A204.1 (cell line): ENCODE measurements around the gene FOXP4.

ENCODE experiments used
- FAIRE-seq: peaks from 2 replicates; lab custom pipeline; 2012; peaks lifted over from hg19 to GRCh38; lab: Jason Lieb, UNC

The FOXP4 gene

DNA sequence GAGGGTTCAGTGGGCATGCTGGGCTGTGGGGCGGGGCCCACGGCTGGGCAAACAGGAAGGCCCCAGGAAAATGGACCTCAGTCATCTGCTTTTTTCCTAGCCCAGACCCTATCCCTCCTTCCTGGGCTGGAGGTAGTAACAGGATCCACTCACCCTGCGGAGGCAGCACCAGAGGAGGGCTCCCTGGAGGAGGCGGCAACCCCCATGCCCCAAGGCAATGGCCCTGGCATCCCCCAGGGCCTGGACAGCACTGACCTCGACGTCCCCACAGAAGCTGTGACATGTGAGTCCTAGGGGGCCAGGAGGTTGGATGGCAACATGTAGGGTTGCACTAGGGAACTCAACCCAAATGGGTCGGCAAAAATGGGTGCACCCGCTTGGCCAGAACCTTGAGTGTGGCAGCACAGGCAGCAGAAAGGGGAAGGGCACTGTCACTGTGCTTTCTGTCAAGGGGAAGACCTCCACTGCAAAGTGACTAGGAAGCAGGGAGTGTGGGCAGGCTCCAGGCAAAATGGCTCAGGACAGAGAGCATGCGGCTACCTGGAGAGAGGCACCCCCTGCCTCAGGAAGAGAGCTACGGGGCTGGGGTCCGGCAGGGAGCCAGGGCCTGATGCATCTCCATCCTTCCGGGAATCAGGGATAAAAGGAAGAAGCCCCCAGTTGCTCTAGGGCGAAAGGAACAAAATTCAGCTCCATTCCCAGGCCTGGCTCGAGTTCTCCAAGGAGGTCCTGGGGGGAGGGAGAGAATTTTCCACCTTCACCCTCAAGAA, 100.0 kb downstream of the FOXP4 start:
- FAIRE-seq, result no peak

DNA sequence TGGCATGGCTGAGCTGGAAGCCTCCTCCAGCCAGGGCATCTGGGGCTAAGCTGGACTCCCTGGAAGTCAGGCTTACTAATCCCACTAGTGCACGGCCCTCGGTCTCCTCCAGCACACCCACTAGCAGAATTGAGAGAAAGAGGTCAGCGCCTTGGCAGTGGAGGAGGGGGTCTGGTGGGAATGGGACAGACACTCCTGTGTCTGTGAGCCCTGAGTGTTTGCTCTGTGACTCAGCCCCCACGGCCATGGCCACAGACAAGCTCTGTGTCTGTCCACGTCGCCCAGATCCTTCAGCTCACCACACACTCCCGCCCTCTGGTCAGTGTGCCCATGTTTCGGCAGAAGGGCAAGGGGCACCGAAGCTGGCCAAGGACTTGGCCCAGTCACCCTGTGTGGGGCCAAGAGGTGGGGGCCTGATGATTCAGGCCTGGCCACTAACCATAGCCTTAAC, 100.9 kb downstream of the FOXP4 start:
- FAIRE-seq, result no peak

DNA sequence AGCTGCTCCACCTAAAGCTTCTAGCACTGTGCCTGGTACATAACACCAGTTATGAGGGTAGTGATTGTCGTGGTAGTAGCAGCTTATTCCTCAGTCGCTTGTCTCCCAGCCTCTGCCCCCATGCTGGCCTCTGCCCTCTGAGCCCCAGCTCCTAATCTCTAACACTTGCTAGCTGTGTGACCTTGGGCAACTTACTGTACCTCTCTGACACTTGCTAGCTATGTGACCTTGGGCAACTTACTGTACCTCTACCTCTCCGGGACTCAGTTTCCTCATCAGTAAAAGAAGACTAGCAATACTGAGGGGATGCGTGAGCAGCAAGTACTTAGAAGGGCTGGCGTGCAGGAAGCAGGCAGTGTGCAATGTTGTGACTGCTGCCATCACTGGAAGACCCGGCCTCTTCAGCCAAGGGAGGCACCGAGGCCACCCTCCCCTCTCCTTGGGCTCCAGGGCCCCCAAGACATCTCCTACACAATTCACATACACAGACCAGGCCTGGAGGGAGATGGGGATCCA, 101.9 kb downstream of the FOXP4 start:
- no peak for FAIRE-seq

DNA sequence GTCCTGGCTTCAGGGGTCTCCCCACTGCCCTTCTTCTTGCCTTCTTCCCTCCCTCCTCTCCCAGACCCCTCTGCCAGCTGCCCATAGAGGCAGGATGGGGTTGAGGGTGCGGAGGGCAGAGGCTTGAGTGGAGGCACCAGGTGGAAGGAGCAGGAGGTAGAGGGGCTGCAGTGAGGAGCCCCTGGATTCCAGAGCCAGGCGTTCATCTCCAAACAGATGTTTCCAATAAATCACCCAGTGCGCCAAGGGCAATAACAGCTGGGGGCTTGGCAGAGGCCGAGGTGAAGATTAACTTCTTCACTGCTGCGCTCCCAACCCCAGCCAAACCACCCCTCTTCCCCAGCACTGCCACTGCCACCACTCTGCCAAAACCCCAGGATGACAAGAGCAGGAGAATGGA, 102.7 kb downstream of the FOXP4 start:
- FAIRE-seq, result no peak

DNA sequence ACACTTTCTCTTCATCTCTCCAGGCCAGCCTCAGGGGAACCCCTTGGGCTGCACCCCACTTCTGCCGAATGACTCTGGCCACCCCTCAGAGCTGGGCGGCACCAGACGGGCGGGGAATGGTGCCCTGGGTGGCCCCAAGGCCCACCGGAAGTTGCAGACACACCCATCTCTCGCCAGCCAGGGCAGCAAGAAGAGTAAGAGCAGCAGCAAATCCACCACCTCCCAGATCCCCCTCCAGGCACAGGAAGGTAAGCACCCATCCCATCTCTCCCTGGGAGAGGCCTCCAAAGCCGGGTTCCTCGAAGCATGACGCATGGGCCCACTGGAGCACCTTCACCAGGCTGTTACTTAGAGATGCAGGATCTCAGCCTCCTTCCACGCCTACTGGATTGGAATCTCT, 103.4 kb downstream of the FOXP4 start:
- FAIRE-seq, result no peak

DNA sequence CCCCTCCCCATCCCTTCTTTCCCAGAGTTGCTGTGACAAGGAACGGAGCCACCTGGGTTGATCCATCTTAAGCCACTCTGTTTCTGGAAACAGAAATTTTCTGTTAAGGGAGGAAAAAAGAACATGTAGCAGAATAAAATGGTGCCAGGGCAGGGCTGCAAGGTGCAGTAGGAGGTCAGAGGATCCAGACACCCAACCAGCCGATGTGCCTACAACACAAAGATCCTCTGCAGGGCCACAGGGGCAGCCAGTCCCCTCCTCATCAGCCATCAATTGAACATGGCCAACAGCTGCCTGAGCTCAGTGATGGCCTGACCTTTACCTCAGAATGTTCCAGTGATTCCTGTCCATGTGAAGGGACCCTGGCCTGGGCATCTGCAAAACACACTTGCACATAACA, 103.9 kb downstream of the FOXP4 start:
- no peak for FAIRE-seq

DNA sequence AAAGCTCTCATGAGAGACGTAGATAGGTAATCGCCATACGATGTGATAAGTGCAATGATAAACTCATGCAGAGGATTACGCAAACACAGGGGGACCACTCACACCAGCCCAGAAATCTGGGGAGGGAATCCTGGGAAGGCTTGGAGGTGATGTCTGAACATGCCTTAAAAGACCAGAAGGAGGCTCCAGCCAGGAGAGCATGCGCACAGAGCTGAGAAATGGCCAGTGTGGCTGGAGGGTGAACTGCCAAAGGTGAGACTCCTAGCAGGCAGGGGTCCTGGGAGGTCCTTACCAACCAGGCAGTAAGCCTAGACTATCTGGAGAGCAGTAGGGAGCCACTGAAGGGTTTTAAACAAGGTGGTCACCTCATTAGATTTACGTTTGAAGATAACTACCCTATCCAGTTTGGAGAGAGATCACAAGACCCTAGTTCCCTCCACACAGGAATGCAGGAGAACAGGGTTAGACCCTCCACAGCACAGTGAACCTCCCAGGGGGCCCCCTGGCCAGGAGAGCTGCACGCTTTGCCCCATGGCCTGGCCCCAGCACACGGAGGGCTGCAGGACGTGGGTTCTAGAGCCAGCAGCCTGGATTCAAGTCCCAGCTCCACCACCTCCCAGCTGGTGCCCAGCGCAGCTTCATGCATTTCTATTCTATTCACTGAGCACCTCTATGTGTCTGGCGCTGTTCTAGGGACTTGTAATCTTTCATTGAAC, 105.2 kb downstream of the FOXP4 start:
- FAIRE-seq, result no peak
